OCI-LY3 (cell line): Measurements from ENCODE around the gene ANXA5.

ENCODE experiments used
- CTCF ChIP-seq: fragments of 200-600, 300-600 bp; sonication (generic); IDR thresholded peaks from 2 replicates; pipeline ENCODE4 v1.5.1; 2014; ENCODE audit warnings: antibody characterized with exemption, low read length, low read depth
- EZH2phosphoT487 ChIP-seq: fragments of 200-600 bp; shearing (Covaris generic); IDR thresholded peaks from 2 replicates; pipeline ENCODE4 v1.6.1; 2018; ENCODE audit warnings: antibody characterized with exemption, mixed run types, low read depth

- no peak; the same call in none of the 2 replicates for TF ChIP-seq CTCF
- no peak for TF ChIP-seq EZH2phosphoT487
Observed at GRCh38 chr4:121696170-121696580, 605 bp downstream of the ANXA5 start.
